Measurements from ENCODE around the gene MARCKS.
A peak's percentile ranks its signal among the peaks of the same experiment; 100 is the strongest.

The MARCKS gene

GRCh38 chr6:113854531-113855499 lies 2.3 kb upstream of the MARCKS start:
- DNase-seq: peak; percentile 57

- DNase-seq: peak; percentile 26
Measured at GRCh38 chr6:113855500-113856374, 1.4 kb upstream of the MARCKS start.

GRCh38 chr6:113856375-113856624 lies 845 bp upstream of the MARCKS start:
- no peak for DNase-seq

GRCh38 chr6:113857556-113858479 lies 673 bp downstream of the MARCKS start:
- peak; percentile 18 for DNase-seq

- peak; percentile 81 for DNase-seq
Measured at GRCh38 chr6:113858480-113859348, 1.6 kb downstream of the MARCKS start.

- DNase-seq: peak; percentile 8
Measured at GRCh38 chr6:113859349-113860180, 2.4 kb downstream of the MARCKS start.

- DNase-seq: no peak
Measured at GRCh38 chr6:113860181-113860955, 3.2 kb downstream of the MARCKS start.

- DNase-seq: no peak
Measured at GRCh38 chr6:113862112-113862511, 5.0 kb downstream of the MARCKS start.

- no peak for DNase-seq
Measured at GRCh38 chr6:113870917-113871316, 13.8 kb downstream of the MARCKS start.

GRCh38 chr6:113871975-113872374 lies 14.8 kb downstream of the MARCKS start:
- DNase-seq: peak; percentile 12

- DNase-seq: peak; percentile 60
Measured at GRCh38 chr6:113873043-113873667, 16.0 kb downstream of the MARCKS start.

GRCh38 chr6:113875470-113875869 lies 18.3 kb downstream of the MARCKS start:
- no peak for DNase-seq

- DNase-seq: no peak
Measured at GRCh38 chr6:113876695-113877094, 19.6 kb downstream of the MARCKS start.

GRCh38 chr6:113879186-113880096 lies 22.3 kb downstream of the MARCKS start:
- peak; percentile 78 for DNase-seq

GRCh38 chr6:113881478-113881980 lies 24.4 kb downstream of the MARCKS start:
- DNase-seq: peak; percentile 45

GRCh38 chr6:113882336-113883022 lies 25.3 kb downstream of the MARCKS start:
- DNase-seq: no peak

GRCh38 chr6:113884011-113884410 lies 26.9 kb downstream of the MARCKS start:
- no peak for DNase-seq

All from hematopoietic multipotent progenitor cell treated with erythropoietin and hydrocortisone succinate and interleukin-3 and kit ligand, for 6 days (in vitro differentiated cells).